ENCODE measurements around the gene SLC35F3. TPM values are rescaled to one million over a fixed set of nuclear protein-coding genes. Genes with fewer than 3 reads are reported as not detected.

Gene SLC35F3
- total and polyA plus RNA-seq, 3 experiments from 2014 or later: 0.21 to 7.8 (median 6.9) TPM

- no peaks in the 10 kb centered on the region for H3K9me3 Mint-ChIP-seq
- DNase-seq: no peak
- H3K4me3 Mint-ChIP-seq: no peak overlapping the region
- H3K27ac ChIP-seq (ENCODE audit: low read depth, low read length): no peak overlapping the region
- H3K27ac Mint-ChIP-seq: no peak overlapping the region
- no peaks in the 10 kb centered on the region for H3K9me3 ChIP-seq (ENCODE audit: low read length)
- peaks cover 9 to 24% of the 10 kb centered on the region in 2 donors for H3K27me3 Mint-ChIP-seq
- H3K36me3 ChIP-seq (ENCODE audit: insufficient read depth, low read length): no peaks in the 10 kb centered on the region
- no peaks in the 10 kb centered on the region for H3K27me3 ChIP-seq (ENCODE audit: insufficient read depth, low read length, poor library complexity, severe bottlenecking)
- POLR2A ChIA-PET: no interaction called here
- no peaks in the 10 kb centered on the region for H3K36me3 Mint-ChIP-seq
- peaks cover 0 to 4% (median 3%) of the 10 kb centered on the region in 3 donors for H3K4me1 Mint-ChIP-seq
- no peaks in the 10 kb centered on the region for H3K4me1 ChIP-seq (ENCODE audit: insufficient read depth, low read length)
- no peak overlapping the region for H3K4me3 ChIP-seq (ENCODE audit: low read length)
- CTCF ChIA-PET: interaction anchor here (0.9 kb wide), 1 partner anchor 9 kb away, joined by 3 read pairs; no protein-coding TSS in a partner anchor
Measured at GRCh38 chr1:234069760-234070159, 165.3 kb downstream of the SLC35F3 start.

- H3K27ac ChIP-seq (ENCODE audit: low read depth, low read length): no peak overlapping the region
- no peak for DNase-seq
- H3K27me3 ChIP-seq (ENCODE audit: insufficient read depth, low read length, poor library complexity, severe bottlenecking): no peaks in the 10 kb centered on the region
- H3K4me3 ChIP-seq (ENCODE audit: low read length): no peak overlapping the region
- H3K36me3 ChIP-seq (ENCODE audit: insufficient read depth, low read length): no peaks in the 10 kb centered on the region
- ChIA-PET POLR2A (no interaction called here), CTCF (no interaction called here)
- Mint-ChIP-seq H3K9me3 (no peaks in the 10 kb centered on the region), H3K4me3 (no peak overlapping the region), H3K4me1 (no peaks in the 10 kb centered on the region), H3K27me3 (peaks cover 7 to 18% of the 10 kb centered on the region in 2 donors), H3K27ac (peak overlapping the region in 1 of 8 donors; percentile 2), H3K36me3 (no peaks in the 10 kb centered on the region)
- no peaks in the 10 kb centered on the region for H3K4me1 ChIP-seq (ENCODE audit: insufficient read depth, low read length)
- no peaks in the 10 kb centered on the region for H3K9me3 ChIP-seq (ENCODE audit: low read length)
Measured at GRCh38 chr1:234072793-234073192, 168.3 kb downstream of the SLC35F3 start.

GRCh38 chr1:234078143-234078542, 173.7 kb downstream of the SLC35F3 start:
- H3K36me3 Mint-ChIP-seq: no peaks in the 10 kb centered on the region
- Histone ChIP-seq H3K4me3 (ENCODE audit: low read length) (no peak overlapping the region), H3K9me3 (ENCODE audit: low read length) (no peaks in the 10 kb centered on the region), H3K4me1 (ENCODE audit: insufficient read depth, low read length) (no peaks in the 10 kb centered on the region), H3K27ac (ENCODE audit: low read depth, low read length) (no peak overlapping the region), H3K27me3 (ENCODE audit: insufficient read depth, low read length, poor library complexity, severe bottlenecking) (no peaks in the 10 kb centered on the region), H3K36me3 (ENCODE audit: insufficient read depth, low read length) (no peaks in the 10 kb centered on the region)
- no peak for DNase-seq
- CTCF ChIA-PET: no interaction called here
- no peak overlapping the region for H3K4me3 Mint-ChIP-seq
- H3K4me1 Mint-ChIP-seq: no peaks in the 10 kb centered on the region
- no peaks in the 10 kb centered on the region for H3K9me3 Mint-ChIP-seq
- no peak overlapping the region for H3K27ac Mint-ChIP-seq
- POLR2A ChIA-PET: no interaction called here
- peaks cover 10 to 20% of the 10 kb centered on the region in 2 donors for H3K27me3 Mint-ChIP-seq

GRCh38 chr1:234079896-234080295, 175.4 kb downstream of the SLC35F3 start:
- Mint-ChIP-seq H3K9me3 (no peaks in the 10 kb centered on the region), H3K27me3 (peaks cover 6 to 20% of the 10 kb centered on the region in 2 donors), H3K27ac (no peak overlapping the region), H3K4me3 (no peak overlapping the region), H3K36me3 (no peaks in the 10 kb centered on the region), H3K4me1 (no peaks in the 10 kb centered on the region)
- H3K4me3 ChIP-seq (ENCODE audit: low read length): no peak overlapping the region
- no peaks in the 10 kb centered on the region for H3K4me1 ChIP-seq (ENCODE audit: insufficient read depth, low read length)
- ChIA-PET CTCF (no interaction called here), POLR2A (no interaction called here)
- DNase-seq: no peak
- no peaks in the 10 kb centered on the region for H3K9me3 ChIP-seq (ENCODE audit: low read length)
- H3K27me3 ChIP-seq (ENCODE audit: insufficient read depth, low read length, poor library complexity, severe bottlenecking): no peaks in the 10 kb centered on the region
- no peaks in the 10 kb centered on the region for H3K36me3 ChIP-seq (ENCODE audit: insufficient read depth, low read length)
- H3K27ac ChIP-seq (ENCODE audit: low read depth, low read length): no peak overlapping the region

GRCh38 chr1:234083460-234083859, 179.0 kb downstream of the SLC35F3 start:
- Mint-ChIP-seq H3K36me3 (no peaks in the 10 kb centered on the region), H3K4me1 (no peaks in the 10 kb centered on the region), H3K9me3 (no peaks in the 10 kb centered on the region), H3K27ac (no peak overlapping the region), H3K4me3 (no peak overlapping the region), H3K27me3 (peaks cover 9 to 30% of the 10 kb centered on the region in 2 donors)
- no peaks in the 10 kb centered on the region for H3K36me3 ChIP-seq (ENCODE audit: insufficient read depth, low read length)
- H3K4me1 ChIP-seq (ENCODE audit: insufficient read depth, low read length): no peaks in the 10 kb centered on the region
- no peaks in the 10 kb centered on the region for H3K27me3 ChIP-seq (ENCODE audit: insufficient read depth, low read length, poor library complexity, severe bottlenecking)
- H3K9me3 ChIP-seq (ENCODE audit: low read length): no peaks in the 10 kb centered on the region
- CTCF ChIA-PET: no interaction called here
- no peak overlapping the region for H3K4me3 ChIP-seq (ENCODE audit: low read length)
- no peak overlapping the region for H3K27ac ChIP-seq (ENCODE audit: low read depth, low read length)
- POLR2A ChIA-PET: no interaction called here
- DNase-seq: no peak

GRCh38 chr1:234089396-234089795, 184.9 kb downstream of the SLC35F3 start:
- POLR2A ChIA-PET: no interaction called here
- Histone ChIP-seq H3K36me3 (ENCODE audit: insufficient read depth, low read length) (no peaks in the 10 kb centered on the region), H3K27me3 (ENCODE audit: insufficient read depth, low read length, poor library complexity, severe bottlenecking) (no peaks in the 10 kb centered on the region), H3K4me1 (ENCODE audit: insufficient read depth, low read length) (no peaks in the 10 kb centered on the region), H3K4me3 (ENCODE audit: low read length) (no peak overlapping the region), H3K27ac (ENCODE audit: low read depth, low read length) (no peak overlapping the region), H3K9me3 (ENCODE audit: low read length) (no peaks in the 10 kb centered on the region)
- Mint-ChIP-seq H3K9me3 (peaks cover 0 to 9% (median 0%) of the 10 kb centered on the region in 5 donors), H3K27me3 (peaks cover 9 to 53% of the 10 kb centered on the region in 2 donors), H3K36me3 (no peaks in the 10 kb centered on the region), H3K4me1 (no peaks in the 10 kb centered on the region), H3K27ac (no peak overlapping the region), H3K4me3 (no peak overlapping the region)
- DNase-seq: no peak
- CTCF ChIA-PET: no interaction called here

GRCh38 chr1:234090212-234091064, 186.0 kb downstream of the SLC35F3 start:
- H3K27me3 ChIP-seq (ENCODE audit: insufficient read depth, low read length, poor library complexity, severe bottlenecking): no peaks in the 10 kb centered on the region
- H3K36me3 Mint-ChIP-seq: no peaks in the 10 kb centered on the region
- H3K4me3 ChIP-seq (ENCODE audit: low read length): no peak overlapping the region
- no peak overlapping the region for H3K27ac Mint-ChIP-seq
- CTCF ChIA-PET: no interaction called here
- peaks cover 9 to 53% of the 10 kb centered on the region in 2 donors for H3K27me3 Mint-ChIP-seq
- POLR2A ChIA-PET: no interaction called here
- no peak for DNase-seq
- H3K36me3 ChIP-seq (ENCODE audit: insufficient read depth, low read length): no peaks in the 10 kb centered on the region
- no peaks in the 10 kb centered on the region for H3K9me3 ChIP-seq (ENCODE audit: low read length)
- peaks cover 0 to 9% (median 0%) of the 10 kb centered on the region in 5 donors for H3K9me3 Mint-ChIP-seq
- H3K27ac ChIP-seq (ENCODE audit: low read depth, low read length): no peak overlapping the region
- no peaks in the 10 kb centered on the region for H3K4me1 Mint-ChIP-seq
- H3K4me1 ChIP-seq (ENCODE audit: insufficient read depth, low read length): no peaks in the 10 kb centered on the region
- no peak overlapping the region for H3K4me3 Mint-ChIP-seq

GRCh38 chr1:234091065-234091401, 186.6 kb downstream of the SLC35F3 start:
- peaks cover 9 to 48% of the 10 kb centered on the region in 2 donors for H3K27me3 Mint-ChIP-seq
- H3K27ac Mint-ChIP-seq: no peak overlapping the region
- ChIA-PET CTCF (no interaction called here), POLR2A (no interaction called here)
- no peaks in the 10 kb centered on the region for H3K27me3 ChIP-seq (ENCODE audit: insufficient read depth, low read length, poor library complexity, severe bottlenecking)
- no peaks in the 10 kb centered on the region for H3K4me1 ChIP-seq (ENCODE audit: insufficient read depth, low read length)
- DNase-seq: no peak
- peaks cover 0 to 9% (median 0%) of the 10 kb centered on the region in 5 donors for H3K9me3 Mint-ChIP-seq
- no peaks in the 10 kb centered on the region for H3K9me3 ChIP-seq (ENCODE audit: low read length)
- no peak overlapping the region for H3K27ac ChIP-seq (ENCODE audit: low read depth, low read length)
- H3K36me3 Mint-ChIP-seq: no peaks in the 10 kb centered on the region
- no peak overlapping the region for H3K4me3 ChIP-seq (ENCODE audit: low read length)
- H3K4me3 Mint-ChIP-seq: no peak overlapping the region
- no peaks in the 10 kb centered on the region for H3K4me1 Mint-ChIP-seq
- no peaks in the 10 kb centered on the region for H3K36me3 ChIP-seq (ENCODE audit: insufficient read depth, low read length)
